Endothelial cell (in vitro differentiated cells): ENCODE results near the gene PIK3R2. TPM values are rescaled to one million over a fixed set of nuclear protein-coding genes. Genes with fewer than 3 reads are reported as not detected.

Experiments used
- DNase-seq: peaks from one replicate; pipeline ENCODE4 v3.0.0; 2021; ENCODE audit warnings: low spot score
- H3K27ac Mint-ChIP-seq: one replicate; pipeline ENCODE4 v1.8.0; 2021; ENCODE audit warnings: mixed read lengths, inconsistent platforms; ENCODE audit not compliant: unreplicated experiment
- H3K27me3 Mint-ChIP-seq: one replicate; pipeline ENCODE4 v1.8.0; 2021; ENCODE audit warnings: mild to moderate bottlenecking, moderate library complexity, mixed read lengths, inconsistent platforms; ENCODE audit not compliant: unreplicated experiment
- H3K36me3 Mint-ChIP-seq: one replicate; pipeline ENCODE4 v1.8.0; 2021; ENCODE audit warnings: mild to moderate bottlenecking, low read depth, mixed read lengths, inconsistent platforms; ENCODE audit not compliant: unreplicated experiment
- H3K4me1 Mint-ChIP-seq: one replicate; pipeline ENCODE4 v1.8.0; 2021; ENCODE audit warnings: mild to moderate bottlenecking, mixed read lengths, inconsistent platforms; ENCODE audit not compliant: unreplicated experiment
- H3K4me3 Mint-ChIP-seq: one replicate; pipeline ENCODE4 v1.8.0; 2021; ENCODE audit warnings: mild to moderate bottlenecking, mixed read lengths, inconsistent platforms; ENCODE audit not compliant: unreplicated experiment
- H3K9me3 Mint-ChIP-seq: one replicate; pipeline ENCODE4 v1.8.0; 2021; ENCODE audit warnings: mixed read lengths, inconsistent platforms; ENCODE audit not compliant: unreplicated experiment
- CTCF ChIP-seq: fragments of 200-600 bp; sonication (generic); IDR thresholded peaks from one replicate; pipeline ENCODE4 v1.5.0; 2021; ENCODE audit warnings: antibody characterized with exemption; ENCODE audit not compliant: unreplicated experiment
- total RNA-seq: library from RNA; stranded (reverse); fragmentation: NEBNext Ultra II Directional; extraction: Animal tissue kit (Norgen Biotek cat#: 25700); gene quantifications from one replicate; pipeline ENCODE4 v1.2.1, GENCODE V29; 2021; ENCODE audit not compliant: unreplicated experiment

The PIK3R2 gene
- total RNA-seq, 1 donor from 2014 or later = 28.0 TPM

GRCh38 chr19:18211683-18212082 is 58.7 kb downstream of the PIK3R2 start:
- Mint-ChIP-seq H3K27me3 (peaks cover 10% of the 10 kb centered on the region), H3K4me1 (no peaks in the 10 kb centered on the region), H3K9me3 (no peaks in the 10 kb centered on the region), H3K4me3 (no peak overlapping the region), H3K36me3 (no peaks in the 10 kb centered on the region), H3K27ac (no peak overlapping the region)
- no peak for DNase-seq
- no peak for TF ChIP-seq CTCF

- Mint-ChIP-seq H3K4me1 (no peaks in the 10 kb centered on the region), H3K4me3 (no peak overlapping the region), H3K27me3 (peaks cover 12% of the 10 kb centered on the region), H3K9me3 (no peaks in the 10 kb centered on the region), H3K36me3 (no peaks in the 10 kb centered on the region), H3K27ac (no peak overlapping the region)
- DNase-seq = no peak
- TF ChIP-seq CTCF = no peak
Observed at GRCh38 chr19:18214779-18215433, 61.9 kb downstream of the PIK3R2 start.

- no peaks in the 10 kb centered on the region for H3K9me3 Mint-ChIP-seq
- H3K27me3 Mint-ChIP-seq = peaks cover 11% of the 10 kb centered on the region
- no peak overlapping the region for H3K27ac Mint-ChIP-seq
- no peak overlapping the region for H3K4me3 Mint-ChIP-seq
- no peak for TF ChIP-seq CTCF
- H3K4me1 Mint-ChIP-seq = no peaks in the 10 kb centered on the region
- no peaks in the 10 kb centered on the region for H3K36me3 Mint-ChIP-seq
- DNase-seq = no peak
Observed at GRCh38 chr19:18216789-18217188, 63.8 kb downstream of the PIK3R2 start.

GRCh38 chr19:18218159-18218558 is 65.2 kb downstream of the PIK3R2 start:
- Mint-ChIP-seq H3K27me3 (peaks cover 10% of the 10 kb centered on the region), H3K9me3 (no peaks in the 10 kb centered on the region), H3K36me3 (no peaks in the 10 kb centered on the region)

More at GRCh38 chr19:18218159-18218558, 65.2 kb downstream of the PIK3R2 start:
- Mint-ChIP-seq H3K27ac (no peak overlapping the region), H3K4me3 (no peak overlapping the region), H3K4me1 (no peaks in the 10 kb centered on the region)
- DNase-seq = no peak
- no peak for TF ChIP-seq CTCF
